Heart left ventricle (tissue), 13 donors: ENCODE results near the gene GFPT1.

Source experiments
- POLR2A ChIP-seq, 2 donors: fragments of 450-650 bp; IDR thresholded peaks; one replicate each; pipeline ENCODE4 v1.6.1; 2017; ENCODE audit warnings: antibody characterized with exemption in 2 of 2, mild to moderate bottlenecking in 2 of 2, moderate library complexity in 2 of 2
- TF ChIP-seq, protein P1 (sequence below), 12 donors: fragments of 200-600 bp; sonication (generic) in 4 of 12; IDR thresholded peaks; one replicate each; pipeline versions ENCODE4 v1.5.0 to v1.8.0; 2018 to 2022; ENCODE audit warnings: antibody characterized with exemption in 12 of 12, mild to moderate bottlenecking in 5 of 12
- donor health status: ischemic (EF 13 %, LVEDD 7.1; RV severe dilation, severe dysfunction).
- donor health status: DM: no; HTN: yes; CAD: no.
- donor health status: DM: no; HTN: no; CAD: no.
- donor health status: ischemic (EF 25% LVEDD 6.9; RV normal size, moderate dysfunction).
- donor health status: ischemic (EF 25% LVEDD 5.7; RV mildly dilated, moderate dysfunction).
- donor health status: ischemic (EF 35%, LVEDD 5.7; RV mildly dilated, moderate dysfunction).
- donor health status: nonischemic (EF 11% LVEDD 7.7; RV severe dilation, severe dysfunction).
- donor health status: DM: yes; HTN: yes; CAD: no.
- donor health status: PGD.
- donor health status: ischemic (EF 29% LVEDD 5.4; RV normal size, mild dysfunction).
- donor health status: nonischemic (EF 23%, LVEDD 6.1; RV moderate dilation, normal function).

DNA sequence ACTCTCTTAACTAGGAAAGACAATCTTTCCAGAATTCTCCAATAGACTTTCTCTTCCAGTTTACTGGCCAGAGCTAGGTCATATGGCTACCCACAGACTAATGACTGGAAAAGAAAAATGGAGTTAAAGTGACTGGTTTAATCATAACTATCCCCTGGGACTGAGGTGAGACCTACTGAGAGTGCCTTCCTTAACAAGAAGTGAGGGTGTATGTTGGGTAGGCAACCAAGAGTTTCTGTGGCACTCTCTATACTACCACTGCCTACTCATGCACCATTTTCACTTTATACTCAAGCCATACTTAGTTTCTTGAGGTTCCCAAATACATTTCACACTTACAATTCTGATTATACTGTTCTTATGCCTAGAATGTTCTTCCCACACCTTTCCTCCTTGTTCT is 6.9 kb upstream of the GFPT1 start:
- TF ChIP-seq, protein P1, sequence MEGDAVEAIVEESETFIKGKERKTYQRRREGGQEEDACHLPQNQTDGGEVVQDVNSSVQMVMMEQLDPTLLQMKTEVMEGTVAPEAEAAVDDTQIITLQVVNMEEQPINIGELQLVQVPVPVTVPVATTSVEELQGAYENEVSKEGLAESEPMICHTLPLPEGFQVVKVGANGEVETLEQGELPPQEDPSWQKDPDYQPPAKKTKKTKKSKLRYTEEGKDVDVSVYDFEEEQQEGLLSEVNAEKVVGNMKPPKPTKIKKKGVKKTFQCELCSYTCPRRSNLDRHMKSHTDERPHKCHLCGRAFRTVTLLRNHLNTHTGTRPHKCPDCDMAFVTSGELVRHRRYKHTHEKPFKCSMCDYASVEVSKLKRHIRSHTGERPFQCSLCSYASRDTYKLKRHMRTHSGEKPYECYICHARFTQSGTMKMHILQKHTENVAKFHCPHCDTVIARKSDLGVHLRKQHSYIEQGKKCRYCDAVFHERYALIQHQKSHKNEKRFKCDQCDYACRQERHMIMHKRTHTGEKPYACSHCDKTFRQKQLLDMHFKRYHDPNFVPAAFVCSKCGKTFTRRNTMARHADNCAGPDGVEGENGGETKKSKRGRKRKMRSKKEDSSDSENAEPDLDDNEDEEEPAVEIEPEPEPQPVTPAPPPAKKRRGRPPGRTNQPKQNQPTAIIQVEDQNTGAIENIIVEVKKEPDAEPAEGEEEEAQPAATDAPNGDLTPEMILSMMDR (IDR thresholded peaks at IDR 0.05): no peak
- no peak for TF ChIP-seq POLR2A (IDR thresholded peaks at IDR 0.05)
